ENCODE results near the gene ARMC12. TPM values are rescaled to one million over a fixed set of nuclear protein-coding genes. Genes with fewer than 3 reads are reported as not detected.

Gene ARMC12
- total RNA-seq, result 0.65 and 0.89 TPM in 2 replicates

GRCh38 chr6:35736982-35737412 lies at the start of gene ARMC12:
Gene ARMC12, plus strand, starts transcription at chr6:35737032. Its CDS starts 77 bp downstream, at chr6:35737109.

GRCh38 chr6:35688605-35689322 lies 48.1 kb upstream of the ARMC12 start, which contains the start of gene FKBP5:
Gene FKBP5, minus strand, starts transcription at chr6:35688915. Its CDS starts 46,091 bp downstream, at chr6:35642824.

GRCh38 chr6:35776364-35777215 lies 39.8 kb downstream of the ARMC12 start, which contains the start of gene CLPSL2:
Gene CLPSL2, plus strand, starts transcription at chr6:35776598. Its CDS starts 21 bp downstream, at chr6:35776619.

GRCh38 chr6:35780719-35781118 lies 43.9 kb downstream of the ARMC12 start, which contains the start of gene CLPSL1:
Gene CLPSL1, plus strand, starts transcription at chr6:35781019. Its CDS starts 92 bp downstream, at chr6:35781111.

Other genes with a start within 250 kb of the ARMC12 start
- 22.2 and 32.2 TPM in 2 replicates for gene TEAD3, start 240.0 kb upstream of the ARMC12 start, total RNA-seq
- not detected in 2 replicates for gene TULP1, start 224.1 kb upstream of the ARMC12 start, total RNA-seq
- 48.2 and 81.6 TPM in 2 replicates for gene FKBP5, start 48.1 kb upstream of the ARMC12 start, total RNA-seq
- not detected in 2 replicates for gene CLPSL2, start 39.6 kb downstream of the ARMC12 start, total RNA-seq
- not detected in 2 replicates for gene CLPSL1, start 44.0 kb downstream of the ARMC12 start, total RNA-seq
- gene CLPS, start 60.3 kb downstream of the ARMC12 start, total RNA-seq, result not detected in 2 replicates
- gene LHFPL5, start 68.3 kb downstream of the ARMC12 start, total RNA-seq, result 0.13 TPM in 1 of 2 replicates, not detected in the other
- 29.0 and 72.0 TPM in 2 replicates for gene SRPK1, start 184.1 kb downstream of the ARMC12 start, total RNA-seq

Data from mesangial cell (primary cell).